GM21619 (cell line): ENCODE results near the gene NUDT9.
"Not testable (repeated sequence)": the region's sequence is repeated elsewhere in the genome, so short reads cannot be mapped to it uniquely, and the experiment has no call there.

Source experiments
- ATAC-seq: cut with Tn5 transposase; IDR thresholded peaks from one replicate; pipeline ENCODE4 v1.9.1; 2021; ENCODE audit not compliant: unreplicated experiment

NUDT9 gene

GRCh38 chr4:87409420-87409939, 12.9 kb upstream of the NUDT9 start:
- no peak for ATAC-seq

- ATAC-seq: no peak
These were observed 12.2 kb upstream of the NUDT9 start for GRCh38 chr4:87410157-87410556.

GRCh38 chr4:87410679-87411078, 11.7 kb upstream of the NUDT9 start:
- no peak for ATAC-seq

GRCh38 chr4:87414816-87415215, 7.6 kb upstream of the NUDT9 start:
- no peak for ATAC-seq

GRCh38 chr4:87416965-87417364, 5.4 kb upstream of the NUDT9 start:
- ATAC-seq: no peak

GRCh38 chr4:87418410-87418809, 4.0 kb upstream of the NUDT9 start:
- ATAC-seq: not testable (repeated sequence)

GRCh38 chr4:87419578-87420249, 2.7 kb upstream of the NUDT9 start:
- ATAC-seq: no peak

GRCh38 chr4:87420276-87420830, 2.0 kb upstream of the NUDT9 start:
- no peak for ATAC-seq

GRCh38 chr4:87423317-87424098, 1.1 kb downstream of the NUDT9 start:
- no peak for ATAC-seq

GRCh38 chr4:87424099-87424543, 1.7 kb downstream of the NUDT9 start:
- ATAC-seq: not testable (repeated sequence)

GRCh38 chr4:87425711-87426110, 3.3 kb downstream of the NUDT9 start:
- no peak for ATAC-seq

GRCh38 chr4:87426865-87427517, 4.6 kb downstream of the NUDT9 start:
- no peak for ATAC-seq

GRCh38 chr4:87427518-87427868, 5.1 kb downstream of the NUDT9 start:
- no peak for ATAC-seq

- no peak for ATAC-seq
These were observed 6.6 kb downstream of the NUDT9 start for GRCh38 chr4:87428979-87429378.

- ATAC-seq: no peak
These were observed 7.7 kb downstream of the NUDT9 start for GRCh38 chr4:87430038-87430437.

- ATAC-seq: no peak
These were observed 11.0 kb downstream of the NUDT9 start for GRCh38 chr4:87433342-87433741.

- no peak for ATAC-seq
These were observed 20.5 kb downstream of the NUDT9 start for GRCh38 chr4:87442889-87443288.

GRCh38 chr4:87444741-87445140, 22.4 kb downstream of the NUDT9 start:
- no peak for ATAC-seq

GRCh38 chr4:87445964-87446363, 23.6 kb downstream of the NUDT9 start:
- no peak for ATAC-seq

- ATAC-seq: not testable (repeated sequence)
These were observed 24.0 kb downstream of the NUDT9 start for GRCh38 chr4:87446375-87446774.

GRCh38 chr4:87451537-87451936, 29.2 kb downstream of the NUDT9 start:
- no peak for ATAC-seq
